PFSK-1 (cell line): ENCODE results near the gene TAF1B.
A peak's percentile ranks its signal among the peaks of the same experiment; 100 is the strongest.

Experiments
- FOXP2 ChIP-seq: optimal IDR thresholded peaks from 2 replicates; pipeline ENCODE3; 2011; ENCODE audit warnings: borderline replicate concordance, control low read depth, inconsistent platforms; ENCODE audit not compliant: insufficient read depth; ENCODE audit errors: extremely low read length, extremely low read depth
- POLR2AphosphoS5 ChIP-seq: IDR thresholded peaks from 2 replicates; pipeline ENCODE4 v1.6.1; 2012; ENCODE audit warnings: low read depth, mild to moderate bottlenecking, control low read depth, low read length, moderate library complexity
- REST ChIP-seq, 2 experiments: IDR thresholded peaks; 2 replicates each; pipeline versions ENCODE4 v1.6.1 to v1.8.0; 2011 to 2012; ENCODE audit warnings: low read depth in 2 of 2, low read length in 2 of 2, control low read depth in 1 of 2, inconsistent platforms in 1 of 2, mild to moderate bottlenecking in 1 of 2, moderate library complexity in 1 of 2; ENCODE audit not compliant: insufficient read depth in 1 of 2
- SIN3A ChIP-seq: IDR thresholded peaks from 2 replicates; pipeline ENCODE4 v1.6.1; 2012; ENCODE audit warnings: mild to moderate bottlenecking, low read length, moderate library complexity, borderline replicate concordance; ENCODE audit not compliant: insufficient read depth
- TAF1 ChIP-seq: IDR thresholded peaks from 2 replicates; pipeline ENCODE4 v1.6.1; 2012; ENCODE audit warnings: low read length, control low read depth, borderline replicate concordance; ENCODE audit not compliant: insufficient read depth

TAF1B gene

GRCh38 chr2:9813312-9814128 lies 29.8 kb upstream of the TAF1B start:
- no peak for TF ChIP-seq POLR2AphosphoS5
- TF ChIP-seq TAF1 = no peak
- peak; percentile 78 for TF ChIP-seq FOXP2

- TF ChIP-seq FOXP2 (no peak), SIN3A (no peak)
Measured at GRCh38 chr2:9814129-9814868, 29.0 kb upstream of the TAF1B start.

GRCh38 chr2:9815076-9815475 lies 28.2 kb upstream of the TAF1B start:
- TF ChIP-seq FOXP2 (no peak), REST (IDR thresholded peaks at IDR 0.05; ENCODE audit: insufficient read depth in 1 of 2, low read depth in 2 of 2, low read length in 2 of 2) (no peak), SIN3A (no peak), POLR2AphosphoS5 (no peak), TAF1 (no peak)

- TF ChIP-seq POLR2AphosphoS5 (no peak), REST (IDR thresholded peaks at IDR 0.05; ENCODE audit: insufficient read depth in 1 of 2, low read depth in 2 of 2, low read length in 2 of 2) (no peak), FOXP2 (no peak), TAF1 (no peak), SIN3A (no peak)
Measured at GRCh38 chr2:9815844-9816279, 27.4 kb upstream of the TAF1B start.

- TF ChIP-seq SIN3A (no peak), REST (IDR thresholded peaks at IDR 0.05; ENCODE audit: insufficient read depth in 1 of 2, low read depth in 2 of 2, low read length in 2 of 2) (no peak), FOXP2 (no peak), TAF1 (no peak), POLR2AphosphoS5 (no peak)
Measured at GRCh38 chr2:9818097-9818496, 25.2 kb upstream of the TAF1B start.

- TF ChIP-seq POLR2AphosphoS5 (no peak), SIN3A (no peak), FOXP2 (no peak), TAF1 (no peak), REST (IDR thresholded peaks at IDR 0.05; ENCODE audit: insufficient read depth in 1 of 2, low read depth in 2 of 2, low read length in 2 of 2) (no peak)
Measured at GRCh38 chr2:9819551-9819950, 23.7 kb upstream of the TAF1B start.
